ENCODE measurements around the gene NCKAP5.

The NCKAP5 gene

DNA sequence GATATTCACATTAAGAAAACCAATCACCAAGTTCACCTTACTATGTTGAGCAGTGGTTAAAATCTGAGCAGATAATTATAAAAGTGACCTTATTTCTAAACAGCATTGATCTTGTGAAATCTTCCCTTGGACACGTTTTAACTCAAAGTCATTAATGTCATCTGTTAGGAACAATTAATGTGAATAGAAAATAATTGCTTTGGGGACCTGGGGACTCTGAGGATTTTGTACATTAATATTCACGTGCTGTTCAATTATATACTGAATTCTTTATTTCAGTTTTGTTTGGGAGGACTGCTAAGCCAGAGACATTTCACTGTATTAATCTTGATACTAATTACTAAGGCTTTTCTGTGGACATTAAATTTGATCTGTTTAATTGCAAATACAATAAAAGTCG lies 771.2 kb downstream of the NCKAP5 start:
- no peak for DNase-seq (ENCODE audit: low spot score)

DNA sequence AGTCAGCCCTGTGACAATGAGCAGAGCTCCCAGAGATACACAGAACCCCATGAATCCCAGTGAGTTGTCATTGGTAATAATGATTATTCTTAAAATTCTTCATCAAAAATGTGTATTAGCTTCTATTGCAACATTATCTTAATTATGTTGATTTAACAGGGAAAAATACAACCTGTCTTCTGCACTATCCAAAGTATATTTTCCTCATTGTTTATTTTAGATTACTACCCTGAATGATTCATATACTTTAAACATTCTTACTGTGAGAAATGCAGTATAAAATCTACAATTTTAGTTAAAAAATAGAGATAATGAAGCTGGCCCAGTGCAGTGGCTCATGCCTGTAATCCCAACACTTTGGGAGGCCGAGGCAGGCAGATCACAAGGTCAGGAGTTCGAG lies 773.0 kb downstream of the NCKAP5 start:
- DNase-seq (ENCODE audit: low spot score): no peak

DNA sequence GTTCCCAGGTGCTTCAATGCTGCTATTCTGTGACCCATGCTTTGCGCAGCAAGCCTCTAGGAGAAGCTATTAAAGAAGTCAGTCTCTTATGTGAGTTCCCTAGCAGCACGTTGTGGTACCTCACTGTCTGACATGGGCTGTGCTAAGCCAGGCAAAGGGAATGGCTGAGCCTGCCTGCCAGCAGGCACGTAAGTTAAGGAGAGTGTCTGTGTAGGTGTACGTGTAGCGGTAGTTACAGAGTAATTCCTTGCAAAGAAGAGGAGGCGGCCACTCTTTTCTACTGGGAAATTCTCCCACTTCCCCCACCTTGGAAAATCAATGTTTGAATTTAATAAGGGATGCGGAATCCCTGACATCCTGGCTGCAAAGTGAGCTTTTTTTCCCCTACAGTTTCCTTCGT lies 774.7 kb downstream of the NCKAP5 start:
- no peak for DNase-seq (ENCODE audit: low spot score)

DNA sequence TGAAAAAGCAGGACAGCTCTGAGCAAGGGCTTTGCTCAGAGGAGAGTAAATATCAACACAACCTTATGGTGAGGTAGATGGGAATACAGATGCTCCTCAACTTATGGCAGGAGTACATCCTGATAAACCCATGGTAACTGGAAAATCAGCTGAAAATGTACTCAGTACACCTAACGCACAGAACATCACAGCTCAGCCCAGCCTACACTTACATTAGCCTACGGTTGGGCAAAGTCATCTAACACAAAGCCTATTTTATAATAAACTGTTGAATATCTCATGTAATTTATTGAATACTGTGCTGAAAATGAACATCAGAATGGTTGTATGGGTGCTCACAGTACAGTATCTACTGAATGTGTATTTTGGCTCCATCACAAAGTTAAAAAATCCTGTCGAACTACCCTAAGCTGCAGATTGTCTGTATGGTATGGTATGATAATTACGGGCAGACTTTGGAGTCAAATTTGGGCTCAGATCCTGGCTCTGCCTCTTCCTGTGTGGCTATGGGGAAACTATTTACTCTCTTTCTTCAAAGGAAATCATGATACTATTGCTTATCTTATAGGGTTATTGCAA lies 778.0 kb downstream of the NCKAP5 start:
- DNase-seq (ENCODE audit: low spot score): no peak

DNA sequence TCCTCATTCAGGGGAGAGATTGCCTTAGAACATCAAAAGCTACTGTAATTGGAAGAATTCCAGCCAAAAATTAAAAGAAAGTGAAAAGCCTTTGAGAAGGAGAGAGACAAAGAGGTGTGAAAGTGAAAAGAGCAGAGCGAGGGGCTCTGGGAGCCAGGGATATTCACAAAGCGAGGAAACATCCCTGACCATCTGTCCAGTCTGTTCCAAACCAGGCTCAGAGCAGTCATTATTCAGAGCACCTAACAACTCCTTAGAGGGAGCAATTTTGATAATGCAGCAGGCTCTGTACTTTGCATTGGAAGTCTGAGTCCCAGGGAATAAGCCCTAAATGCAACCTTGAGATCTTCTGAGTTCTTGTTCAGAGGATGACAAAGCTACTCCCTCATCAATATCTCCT lies 779.2 kb downstream of the NCKAP5 start:
- DNase-seq (ENCODE audit: low spot score): no peak

DNA sequence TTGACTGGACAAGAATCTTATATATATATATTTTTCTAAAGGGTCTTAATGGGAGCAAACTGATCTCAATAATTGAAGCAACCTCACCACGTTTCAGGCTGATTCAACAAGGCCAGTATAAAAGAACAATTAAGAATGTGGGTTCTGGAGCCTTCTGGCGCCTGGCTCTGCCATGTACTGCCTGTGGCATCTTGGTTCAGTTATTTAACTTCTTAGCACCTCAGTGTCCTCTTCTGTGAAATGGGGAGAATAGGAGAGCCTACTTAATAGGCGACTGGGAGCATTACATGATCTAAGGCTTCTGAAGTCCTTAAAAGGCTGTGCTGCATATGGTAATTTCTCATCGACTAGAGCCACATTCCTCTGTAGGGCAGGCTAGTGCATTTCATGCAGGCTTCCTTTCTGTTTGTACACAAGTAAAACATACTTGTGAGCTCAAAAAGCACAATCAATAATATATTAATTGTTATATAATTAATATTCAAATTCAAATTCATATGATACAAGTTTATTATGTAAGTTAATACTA lies 779.9 kb downstream of the NCKAP5 start:
- no peak for DNase-seq (ENCODE audit: low spot score)

DNA sequence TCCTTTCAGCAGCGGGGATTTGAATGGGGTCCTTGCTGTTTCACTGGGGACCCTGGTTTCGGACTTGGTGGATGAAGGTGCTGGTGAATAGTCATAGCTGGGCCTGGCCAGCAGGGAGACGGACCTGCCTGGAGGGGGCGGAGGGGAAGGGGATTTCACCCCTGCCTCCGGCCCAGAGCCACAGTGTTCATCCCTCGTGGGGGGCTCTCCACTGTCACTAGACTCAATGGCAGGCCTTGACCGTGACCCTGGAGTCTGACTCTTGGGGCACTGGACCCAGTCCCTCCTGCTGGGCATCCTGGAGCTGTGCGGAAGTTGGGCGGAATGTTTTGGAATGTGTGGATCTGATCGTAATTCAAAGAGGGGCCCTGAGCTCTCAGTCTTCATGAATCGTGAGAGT lies 784.4 kb downstream of the NCKAP5 start:
- no peak for DNase-seq (ENCODE audit: low spot score)

DNA sequence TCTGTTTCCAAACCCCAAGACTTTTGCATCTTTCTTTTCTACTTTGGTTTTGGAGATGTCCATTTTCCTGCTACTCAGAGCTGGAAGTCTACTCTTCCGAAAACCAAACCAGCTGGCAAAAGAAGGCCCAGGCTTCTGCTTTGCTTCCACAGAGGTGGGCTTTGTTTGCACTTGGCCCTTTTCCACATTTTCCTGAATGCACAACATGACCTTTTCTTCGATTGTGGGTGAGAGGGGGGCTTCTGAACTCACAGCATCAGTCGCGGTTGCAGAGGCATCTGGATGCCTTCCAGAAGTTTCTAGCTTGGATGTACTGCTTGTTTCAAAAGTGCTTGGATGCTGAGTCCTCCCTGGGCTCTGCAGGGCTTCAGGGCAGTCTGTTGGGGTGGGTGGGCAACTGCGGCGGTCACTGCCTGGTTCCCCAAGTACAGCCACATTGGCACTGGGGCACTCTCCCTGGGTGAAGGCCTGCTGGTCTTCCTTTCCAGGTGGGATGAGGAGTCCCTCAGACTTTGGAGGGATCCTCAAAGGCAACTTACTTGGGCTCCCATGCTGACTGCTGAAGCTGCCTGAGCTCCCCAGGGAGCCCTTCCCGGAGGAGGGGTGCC lies 786.0 kb downstream of the NCKAP5 start:
- no peak for DNase-seq (ENCODE audit: low spot score)

DNA sequence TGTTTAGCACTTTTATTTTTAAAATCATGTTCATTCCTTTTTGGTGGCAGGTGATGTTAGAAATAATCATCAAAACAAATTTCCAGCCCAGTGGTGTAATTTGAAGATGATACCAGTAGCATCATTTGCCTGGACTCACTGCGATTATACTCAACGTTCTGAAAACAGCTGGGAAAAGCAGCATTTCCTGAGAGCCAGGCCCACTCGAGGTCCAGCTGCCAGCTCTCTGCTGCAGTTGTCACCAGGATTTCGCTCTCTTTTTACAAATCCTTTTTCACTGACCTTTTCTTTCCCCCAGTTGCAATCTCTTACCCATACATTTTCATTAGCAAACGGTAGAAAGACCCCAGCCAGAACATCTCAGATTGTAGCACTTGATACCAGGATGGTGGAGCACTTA lies 787.6 kb downstream of the NCKAP5 start:
- no peak for DNase-seq (ENCODE audit: low spot score)

DNA sequence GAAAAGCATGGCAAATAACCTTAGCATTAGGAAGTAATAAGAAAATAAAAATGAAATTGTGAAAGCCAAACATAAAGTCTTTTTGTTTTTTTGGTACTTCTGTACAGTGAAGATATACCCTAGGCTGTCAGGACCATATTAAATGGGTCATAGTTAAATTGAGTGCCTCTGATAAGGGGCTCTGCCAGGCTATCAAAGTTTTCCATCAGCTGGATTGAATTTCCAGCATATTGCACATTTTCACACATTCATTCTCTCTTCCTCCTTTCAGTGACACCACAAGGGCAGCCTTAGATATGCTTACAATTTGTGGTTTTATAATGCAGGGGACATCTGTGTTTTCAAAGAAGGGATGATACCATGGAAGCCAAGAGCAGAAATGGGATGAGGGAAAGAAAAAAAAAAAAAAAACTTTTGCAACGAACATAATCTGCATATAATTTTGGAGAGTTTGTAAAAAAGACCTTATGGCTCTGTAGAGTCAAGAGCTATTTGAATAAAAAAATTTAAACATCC lies 789.0 kb downstream of the NCKAP5 start:
- no peak for DNase-seq (ENCODE audit: low spot score)

DNA sequence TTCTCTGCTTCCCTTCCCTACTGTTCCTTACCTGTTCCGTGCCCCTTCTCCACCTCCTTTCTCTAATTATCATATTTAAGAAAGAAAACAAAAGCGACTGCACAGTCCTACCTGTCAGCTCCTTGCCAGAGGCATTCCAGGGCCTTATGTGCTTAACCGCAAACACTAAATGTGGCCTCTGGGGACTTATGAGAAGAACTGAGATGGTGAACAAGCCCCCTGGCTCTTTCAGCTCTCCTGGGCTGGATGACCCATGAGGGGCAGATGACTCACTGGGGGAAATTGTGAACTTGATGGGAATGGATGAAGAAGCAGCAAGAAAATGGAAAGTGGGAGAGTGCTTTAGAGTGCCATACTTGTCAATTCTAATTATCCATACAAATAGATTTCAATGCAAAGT lies 792.0 kb downstream of the NCKAP5 start:
- no peak for DNase-seq (ENCODE audit: low spot score)

DNA sequence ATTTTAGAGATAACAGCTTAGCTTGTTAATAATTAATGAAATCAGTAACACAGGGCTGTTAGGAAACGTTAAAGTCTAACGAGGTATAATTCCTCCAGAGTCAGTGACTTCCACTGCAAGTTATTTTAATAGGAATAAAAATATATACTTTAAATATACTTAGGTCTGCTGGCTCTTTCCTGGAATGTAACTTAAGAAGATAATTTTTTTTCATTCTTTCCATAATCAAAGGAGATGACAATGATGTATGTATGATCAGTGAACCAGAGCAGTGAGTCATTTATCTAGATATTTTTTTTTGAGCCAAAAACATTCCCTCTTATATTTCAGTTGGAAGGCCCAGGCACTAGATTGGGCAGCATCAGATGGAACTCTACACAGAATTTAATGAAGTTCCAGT lies 794.1 kb downstream of the NCKAP5 start:
- peak; percentile 14 for DNase-seq (ENCODE audit: low spot score)

DNA sequence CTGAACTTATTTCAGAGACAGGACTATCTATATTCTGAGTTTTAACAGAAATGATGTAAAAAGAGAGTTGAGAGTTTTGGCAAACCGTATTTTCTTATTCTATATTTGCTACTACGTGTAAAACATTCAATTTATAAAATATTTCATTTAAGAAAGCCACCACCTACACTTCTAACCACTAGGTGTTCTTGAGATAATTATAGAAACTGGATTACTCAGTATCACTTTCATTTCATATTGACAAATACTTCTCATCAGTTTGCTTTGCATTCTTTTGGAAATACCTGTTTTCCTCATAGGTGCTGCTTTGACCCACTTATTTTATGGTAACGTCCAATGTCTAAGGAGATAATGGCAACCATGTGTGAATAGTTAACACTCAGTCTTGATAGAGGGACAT lies 794.9 kb downstream of the NCKAP5 start:
- no peak for DNase-seq (ENCODE audit: low spot score)

DNA sequence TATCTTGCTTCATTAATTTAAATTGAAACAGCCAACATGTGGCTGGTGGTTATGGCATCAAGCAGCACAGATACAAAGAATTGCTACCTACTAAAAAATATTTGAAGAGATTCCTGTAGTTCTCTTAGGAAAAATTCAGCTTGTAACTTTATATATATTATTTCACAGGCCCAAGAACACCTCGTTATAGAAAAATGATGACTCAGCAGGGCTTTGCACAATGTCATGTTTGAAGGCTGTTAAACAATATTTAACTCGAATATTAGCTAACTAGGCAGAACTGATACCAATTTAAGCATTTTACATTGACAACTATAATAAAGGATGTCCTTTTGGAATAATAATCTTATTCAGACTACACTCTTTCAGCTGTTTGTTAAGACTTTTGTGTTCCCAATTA lies 795.9 kb downstream of the NCKAP5 start:
- DNase-seq (ENCODE audit: low spot score): no peak

DNA sequence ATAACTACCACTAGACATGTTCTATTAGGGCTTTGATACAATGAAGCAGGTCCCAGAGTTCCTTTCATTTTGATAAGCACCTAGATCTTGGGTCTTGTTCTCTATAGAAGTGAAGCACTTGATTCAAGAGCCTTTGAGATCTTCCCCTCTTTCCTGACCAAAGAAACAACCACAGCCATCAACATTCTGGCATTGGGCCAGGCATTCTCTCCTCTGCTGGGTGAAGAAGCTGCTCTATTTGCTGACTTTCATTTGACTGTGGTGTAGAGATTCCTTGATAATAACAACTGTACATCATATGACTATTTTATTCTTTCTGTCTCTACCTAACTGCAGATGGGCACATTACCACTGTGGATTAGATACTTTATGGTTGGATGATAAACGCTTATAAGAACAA lies 801.7 kb downstream of the NCKAP5 start:
- DNase-seq (ENCODE audit: low spot score): no peak

DNA sequence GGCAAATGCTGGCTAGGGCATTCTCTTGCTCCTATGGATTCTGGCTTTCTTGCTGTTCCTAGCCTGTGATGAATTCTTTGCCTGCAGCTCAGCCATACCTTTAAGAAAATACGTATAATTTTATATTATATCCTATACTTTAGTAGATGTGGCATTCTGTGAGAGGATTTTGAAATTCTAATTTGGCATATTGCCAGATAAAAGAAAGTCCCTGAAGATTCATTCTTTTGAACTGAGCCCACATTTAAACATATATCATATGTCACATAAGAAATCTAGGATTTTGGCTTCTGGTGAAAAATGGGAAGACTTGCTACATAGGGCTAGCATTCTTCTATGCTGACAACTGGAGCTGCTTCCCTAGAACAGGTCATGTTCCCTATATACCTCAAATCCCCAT lies 806.8 kb downstream of the NCKAP5 start:
- DNase-seq (ENCODE audit: low spot score): no peak

DNA sequence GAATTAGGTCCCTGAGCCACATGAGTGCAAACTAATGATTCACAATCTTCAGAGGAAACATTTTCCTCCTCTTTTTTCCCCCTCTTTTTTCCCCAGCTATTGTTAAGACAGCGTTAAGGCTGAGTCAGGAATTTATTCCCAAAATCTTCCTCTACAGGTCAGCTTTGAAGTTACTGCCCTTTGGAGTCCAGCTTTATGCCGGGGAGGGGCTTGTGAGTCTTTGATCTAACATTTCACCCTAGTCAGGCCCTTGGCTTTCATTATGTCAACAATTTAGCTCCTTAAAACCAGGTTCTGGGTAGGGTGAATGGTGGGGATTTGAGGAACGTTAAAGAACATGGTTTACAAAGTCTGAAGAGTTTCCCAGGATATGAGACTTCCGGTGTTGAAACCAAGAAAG lies 807.3 kb downstream of the NCKAP5 start:
- no peak for DNase-seq (ENCODE audit: low spot score)

DNA sequence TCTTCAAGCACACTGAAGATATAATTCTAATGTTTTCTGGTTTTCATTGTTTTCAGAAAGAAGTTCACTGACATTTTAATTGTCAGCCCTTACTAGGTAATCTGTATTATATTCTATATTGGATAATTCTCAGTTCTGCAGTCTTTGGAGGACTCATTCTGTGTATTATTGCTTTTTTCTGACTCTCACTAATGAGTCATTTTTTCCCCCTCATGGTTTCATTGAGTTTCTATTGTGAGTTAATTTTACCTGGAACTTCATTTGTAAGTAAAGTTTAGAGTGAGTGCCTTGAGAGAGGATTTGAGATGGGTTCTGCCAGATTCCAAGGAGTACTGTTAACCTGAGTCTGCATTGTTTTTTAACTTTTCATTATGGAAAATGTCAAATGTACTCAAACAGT lies 807.9 kb downstream of the NCKAP5 start:
- no peak for DNase-seq (ENCODE audit: low spot score)

DNA sequence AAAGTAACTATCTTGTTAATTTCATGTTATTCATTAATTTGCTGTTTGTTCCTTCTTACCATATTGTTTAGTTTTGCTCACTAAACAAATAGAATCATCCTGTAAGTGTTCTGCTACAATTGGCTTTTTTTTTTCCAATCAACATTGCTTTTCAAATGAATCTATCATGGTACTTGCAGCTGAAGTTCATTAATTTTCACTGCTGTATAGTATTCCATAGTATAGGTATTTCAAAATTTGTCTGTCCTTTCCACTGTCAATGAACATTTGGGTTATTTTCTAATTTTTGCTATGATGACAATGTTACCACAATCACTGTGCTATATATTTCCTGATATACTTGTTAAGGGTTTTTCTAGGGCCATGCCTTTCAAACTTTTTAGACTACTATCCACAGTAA lies 809.3 kb downstream of the NCKAP5 start:
- DNase-seq (ENCODE audit: low spot score): no peak

DNA sequence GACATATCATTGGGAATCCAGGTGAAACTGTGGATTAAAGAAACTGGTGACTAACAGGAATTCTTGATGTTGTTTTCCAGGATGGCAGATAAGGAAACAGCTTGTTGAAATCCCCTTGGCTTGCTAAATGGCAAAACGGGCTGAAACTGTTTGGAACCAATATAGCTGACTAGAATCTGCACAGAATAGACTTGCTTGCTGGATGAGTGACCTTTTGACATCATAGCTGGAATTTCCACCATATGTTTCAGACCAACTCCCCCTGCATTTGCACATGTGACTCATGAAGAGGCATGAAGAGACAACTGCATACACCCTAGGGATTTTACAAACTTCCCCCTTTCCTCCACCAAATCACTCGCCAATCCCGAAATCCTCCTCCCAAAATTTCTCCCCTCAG lies 810.6 kb downstream of the NCKAP5 start:
- DNase-seq (ENCODE audit: low spot score): no peak

DNA sequence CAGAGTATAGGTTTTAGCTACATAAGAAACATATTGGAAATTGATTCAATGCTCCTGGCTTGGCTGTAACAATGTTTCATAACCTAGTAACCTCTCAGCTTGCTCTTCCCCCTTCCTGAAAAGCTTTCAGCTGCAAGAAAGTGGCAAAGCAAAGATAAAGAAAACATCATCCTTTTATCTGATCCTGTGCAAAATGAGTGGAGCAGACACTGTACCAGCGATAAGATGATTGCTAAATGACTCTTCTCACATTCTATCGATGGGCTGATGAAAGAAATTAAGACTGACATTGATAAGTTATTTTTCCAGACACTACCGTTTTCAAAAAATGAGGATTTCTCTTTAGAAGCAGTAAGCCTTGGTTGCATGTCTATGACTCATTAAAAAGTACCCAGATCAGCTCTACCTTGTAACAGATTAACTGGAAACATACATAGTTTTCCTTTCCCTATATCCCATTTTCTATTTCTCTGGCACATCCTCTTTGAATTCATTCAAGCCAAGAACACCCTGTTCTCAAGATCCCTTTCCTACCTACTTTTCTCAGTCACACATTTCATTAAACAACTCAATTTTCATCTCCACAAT lies 811.2 kb downstream of the NCKAP5 start:
- DNase-seq (ENCODE audit: low spot score): no peak

DNA sequence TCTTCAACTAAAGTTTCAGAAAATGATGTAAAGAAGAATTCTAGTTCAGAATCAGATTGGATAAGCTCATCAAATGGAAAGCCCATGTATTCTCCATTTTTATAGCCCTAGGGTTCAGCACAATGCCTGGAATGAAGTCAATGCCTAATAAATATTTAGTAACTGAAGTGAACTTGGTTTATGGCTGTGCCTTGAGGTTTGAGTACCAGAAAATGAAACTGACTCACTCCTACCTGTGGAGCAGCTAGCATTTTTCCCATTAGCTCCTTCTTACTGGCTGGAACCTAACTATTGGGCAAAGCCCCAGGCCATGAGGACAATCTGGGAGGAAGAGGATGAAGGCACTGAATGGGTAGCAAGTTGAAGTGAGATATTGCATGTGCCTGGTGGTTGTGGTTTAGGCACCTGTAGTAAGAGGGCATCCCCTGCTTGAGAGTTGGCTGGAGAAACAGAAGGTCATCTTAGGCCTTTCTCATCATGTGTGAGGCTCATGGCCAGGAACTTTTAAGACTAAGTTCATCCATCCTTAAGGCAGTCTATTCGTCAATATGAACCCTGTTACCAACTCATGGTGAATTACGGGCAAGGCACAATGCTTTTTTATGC lies 813.3 kb downstream of the NCKAP5 start:
- DNase-seq (ENCODE audit: low spot score): no peak

DNA sequence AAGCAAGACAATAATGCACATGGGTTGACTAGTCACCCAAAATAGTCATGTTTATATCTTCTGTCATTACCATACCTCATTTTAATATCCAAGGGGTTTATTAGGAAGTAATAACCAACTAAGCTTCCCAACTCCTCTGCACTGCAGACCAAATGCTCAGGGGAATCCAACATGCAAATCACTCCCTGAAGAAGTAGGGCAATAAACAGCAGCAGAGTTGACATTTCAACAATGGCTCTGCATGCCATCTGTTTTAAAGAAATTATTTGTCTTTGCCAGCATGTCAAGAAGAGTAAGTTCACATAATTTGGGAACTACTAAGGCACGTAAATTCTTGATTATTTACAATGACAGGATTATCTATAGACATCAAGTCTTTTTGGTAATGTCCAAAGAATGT lies 813.9 kb downstream of the NCKAP5 start:
- DNase-seq (ENCODE audit: low spot score): no peak

Measured in hepatic stellate cell (primary cell).